RWPE1 (cell line): ENCODE data around the gene DCLK2.

ENCODE experiments used
- CTCF ChIA-PET: fragments of 350-600 bp; sonication (Branson Sonifier 250); formaldehyde crosslinking; extraction: SDS; loops from one replicate; lab custom pipeline; 2021; lab: Yijun Ruan, JAX
- POLR2A ChIA-PET: fragments of 400-600 bp; formaldehyde crosslinking; extraction: SDS; loops from one replicate; lab custom pipeline; 2020; ENCODE audit warnings: antibody characterized with exemption; ENCODE audit not compliant: low non-redundant PET; lab: Yijun Ruan, JAX
- DNase-seq: peaks from one replicate; pipeline ENCODE4 v3.0.0; 2012; ENCODE audit warnings: low spot score
- H3K27ac ChIP-seq: fragments of 450-650 bp; 2 replicates; pipeline ENCODE4 v1.5.1; 2017
- TF ChIP-seq, protein P1 (sequence below): fragments of 450-650 bp; conservative IDR thresholded peaks from 2 replicates; pipeline ENCODE4 v1.5.1; 2017; ENCODE audit warnings: low read depth, mild to moderate bottlenecking

Gene DCLK2

GRCh38 chr4:150278206-150278605, 200.0 kb downstream of the DCLK2 start:
- DNase-seq: no peak
- CTCF ChIA-PET: interaction anchor here (0.6 kb wide), 1 partner anchor 14 kb away, joined by 3 read pairs; no protein-coding TSS in a partner anchor
- TF ChIP-seq, protein P1, sequence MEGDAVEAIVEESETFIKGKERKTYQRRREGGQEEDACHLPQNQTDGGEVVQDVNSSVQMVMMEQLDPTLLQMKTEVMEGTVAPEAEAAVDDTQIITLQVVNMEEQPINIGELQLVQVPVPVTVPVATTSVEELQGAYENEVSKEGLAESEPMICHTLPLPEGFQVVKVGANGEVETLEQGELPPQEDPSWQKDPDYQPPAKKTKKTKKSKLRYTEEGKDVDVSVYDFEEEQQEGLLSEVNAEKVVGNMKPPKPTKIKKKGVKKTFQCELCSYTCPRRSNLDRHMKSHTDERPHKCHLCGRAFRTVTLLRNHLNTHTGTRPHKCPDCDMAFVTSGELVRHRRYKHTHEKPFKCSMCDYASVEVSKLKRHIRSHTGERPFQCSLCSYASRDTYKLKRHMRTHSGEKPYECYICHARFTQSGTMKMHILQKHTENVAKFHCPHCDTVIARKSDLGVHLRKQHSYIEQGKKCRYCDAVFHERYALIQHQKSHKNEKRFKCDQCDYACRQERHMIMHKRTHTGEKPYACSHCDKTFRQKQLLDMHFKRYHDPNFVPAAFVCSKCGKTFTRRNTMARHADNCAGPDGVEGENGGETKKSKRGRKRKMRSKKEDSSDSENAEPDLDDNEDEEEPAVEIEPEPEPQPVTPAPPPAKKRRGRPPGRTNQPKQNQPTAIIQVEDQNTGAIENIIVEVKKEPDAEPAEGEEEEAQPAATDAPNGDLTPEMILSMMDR: no peak
- POLR2A ChIA-PET: no interaction called here
- H3K27ac ChIP-seq: no peak overlapping the region

DNA sequence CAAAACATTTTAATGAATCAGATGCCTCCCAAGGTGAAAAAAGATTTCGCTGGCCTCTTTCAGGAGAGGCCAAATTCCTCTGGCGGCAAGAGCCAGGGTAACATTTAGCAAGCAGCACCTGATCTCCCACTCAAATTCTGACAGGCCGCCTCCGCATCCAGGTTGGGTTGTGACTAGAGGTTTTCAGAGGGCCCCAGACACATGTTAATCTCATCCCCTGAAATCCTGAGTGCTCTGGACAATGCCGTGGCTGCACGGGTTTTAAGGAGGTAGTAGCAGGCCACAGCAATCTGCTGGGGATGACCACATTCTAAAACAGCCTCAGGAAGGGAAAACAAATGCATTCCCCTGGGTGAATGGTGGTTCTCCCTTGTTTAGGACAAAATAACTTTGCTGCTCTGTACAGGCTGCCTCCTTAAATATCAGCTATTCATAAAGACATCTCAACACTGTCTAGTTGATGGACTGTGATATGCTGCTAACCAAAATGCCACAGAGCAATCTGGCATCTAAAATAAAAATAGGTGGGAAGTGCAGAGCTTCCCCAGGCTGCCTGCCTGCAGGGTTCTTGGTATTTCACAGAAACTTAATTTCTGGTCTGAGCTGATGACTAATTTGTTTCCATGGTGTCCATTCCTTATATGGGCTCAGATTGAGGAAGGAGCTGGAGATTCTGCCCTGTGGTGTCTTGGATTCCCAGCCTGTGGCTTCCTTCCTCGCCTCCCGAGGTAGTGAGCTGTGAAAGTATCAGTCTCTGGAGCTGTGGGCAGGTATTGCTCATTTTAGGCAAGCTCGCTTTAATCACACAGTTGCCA, 202.0 kb downstream of the DCLK2 start:
- no peak overlapping the region; the same call in 1 of the 2 replicates for H3K27ac ChIP-seq
- POLR2A ChIA-PET: no interaction called here
- TF ChIP-seq, protein P1: no peak
- CTCF ChIA-PET: no interaction called here
- peak; percentile 45 for DNase-seq

GRCh38 chr4:150280975-150281374, 202.7 kb downstream of the DCLK2 start:
- no peak for DNase-seq
- TF ChIP-seq, protein P1: no peak
- ChIA-PET CTCF (interaction anchor here (0.6 kb wide), 1 partner anchor 112 kb away, joined by 5 read pairs; no protein-coding TSS in a partner anchor), POLR2A (no interaction called here)
- no peak overlapping the region; the same call in 1 of the 2 replicates for H3K27ac ChIP-seq

- DNase-seq: no peak
- POLR2A ChIA-PET: no interaction called here
- CTCF ChIA-PET: no interaction called here
- no peak overlapping the region for H3K27ac ChIP-seq
- TF ChIP-seq, protein P1: no peak
Measured at GRCh38 chr4:150283689-150284088, 205.4 kb downstream of the DCLK2 start.

GRCh38 chr4:150286656-150287055, 208.4 kb downstream of the DCLK2 start:
- ChIA-PET POLR2A (no interaction called here), CTCF (interaction anchor here (0.7 kb wide), 1 partner anchor 44 kb away, joined by 3 read pairs; no protein-coding TSS in a partner anchor)
- no peak for DNase-seq
- no peak overlapping the region for H3K27ac ChIP-seq
- TF ChIP-seq, protein P1: no peak

DNA sequence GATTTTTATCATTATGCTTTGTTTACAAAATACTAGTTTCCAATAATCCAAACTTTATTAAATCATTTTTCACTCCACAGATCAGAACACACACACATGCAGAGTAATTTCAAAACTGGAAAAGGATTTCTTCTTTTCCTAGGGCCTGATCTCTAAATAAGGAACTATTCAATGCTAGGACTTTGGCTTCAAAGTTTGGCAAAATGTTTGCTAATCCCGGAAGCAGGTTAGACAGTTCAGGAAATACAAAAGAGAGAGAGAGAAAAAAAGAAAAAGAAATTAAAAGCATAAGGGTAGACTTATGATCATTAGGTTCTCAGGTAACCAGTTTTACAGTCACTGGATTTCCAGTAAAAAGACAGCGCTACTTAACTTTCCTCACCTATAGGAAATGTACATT, 211.0 kb downstream of the DCLK2 start:
- no peak for DNase-seq
- TF ChIP-seq, protein P1: no peak
- ChIA-PET POLR2A (no interaction called here), CTCF (no interaction called here)
- no peak overlapping the region for H3K27ac ChIP-seq
